ENCODE data around the gene CLASP2.

Gene CLASP2

GRCh38 chr3:33629219-33629618, 88.8 kb downstream of the CLASP2 start:
- Histone ChIP-seq H3K27ac (no peak overlapping the region), H3K36me3 (peaks cover 0 to 33% (median 13%) of the 10 kb centered on the region in 3 donors), H3K27me3 (no peaks in the 10 kb centered on the region), H3K4me1 (no peaks in the 10 kb centered on the region), H3K4me3 (no peak overlapping the region), H3K9me3 (no peaks in the 10 kb centered on the region)
- TF ChIP-seq CTCF (IDR thresholded peaks at IDR 0.05): no peak
- intact Hi-C loops (cut with DNase I; ENCODE audit: low total_unique reads): no loop called here
- DNase-seq: no peak

- no peak for DNase-seq
- H3K9me3 ChIP-seq: no peaks in the 10 kb centered on the region
- peaks cover 19 to 45% (median 21%) of the 10 kb centered on the region in 3 donors for H3K36me3 ChIP-seq
- no peaks in the 10 kb centered on the region for H3K27me3 ChIP-seq
- no peaks in the 10 kb centered on the region for H3K4me1 ChIP-seq
- no peak overlapping the region for H3K27ac ChIP-seq
- intact Hi-C loops (cut with DNase I; ENCODE audit: low total_unique reads): no loop called here
- H3K4me3 ChIP-seq: no peak overlapping the region
- no peak for TF ChIP-seq CTCF (IDR thresholded peaks at IDR 0.05)
These were observed 93.3 kb downstream of the CLASP2 start for GRCh38 chr3:33624756-33625155.

- intact Hi-C loops (cut with DNase I; ENCODE audit: low total_unique reads): no loop called here
- H3K27me3 ChIP-seq: no peaks in the 10 kb centered on the region
- H3K4me1 ChIP-seq: no peaks in the 10 kb centered on the region
- H3K36me3 ChIP-seq: peaks cover 13 to 25% (median 16%) of the 10 kb centered on the region in 3 donors
- no peak overlapping the region for H3K27ac ChIP-seq
- H3K9me3 ChIP-seq: no peaks in the 10 kb centered on the region
- DNase-seq: no peak
- no peak for TF ChIP-seq CTCF (IDR thresholded peaks at IDR 0.05)
- no peak overlapping the region for H3K4me3 ChIP-seq
These were observed 105.0 kb downstream of the CLASP2 start for GRCh38 chr3:33613041-33613440.

- DNase-seq: no peak
- TF ChIP-seq CTCF (IDR thresholded peaks at IDR 0.05): no peak
- no peaks in the 10 kb centered on the region for H3K27me3 ChIP-seq
- H3K36me3 ChIP-seq: peaks cover 11 to 25% (median 12%) of the 10 kb centered on the region in 3 donors
- H3K4me1 ChIP-seq: no peaks in the 10 kb centered on the region
- no peak overlapping the region for H3K27ac ChIP-seq
- H3K9me3 ChIP-seq: no peaks in the 10 kb centered on the region
- H3K4me3 ChIP-seq: no peak overlapping the region
- intact Hi-C loops (cut with DNase I; ENCODE audit: low total_unique reads): no loop called here
These were observed 105.4 kb downstream of the CLASP2 start for GRCh38 chr3:33612607-33613006.

- TF ChIP-seq CTCF (IDR thresholded peaks at IDR 0.05): no peak
- H3K27ac ChIP-seq: no peak overlapping the region
These were observed 115.2 kb downstream of the CLASP2 start for GRCh38 chr3:33602829-33603228.

GRCh38 chr3:33597257-33597689, 120.8 kb downstream of the CLASP2 start:
- no peak overlapping the region for H3K4me3 ChIP-seq
- H3K36me3 ChIP-seq: peaks cover 19 to 42% (median 30%) of the 10 kb centered on the region in 3 donors
- no peaks in the 10 kb centered on the region for H3K27me3 ChIP-seq
- H3K9me3 ChIP-seq: no peaks in the 10 kb centered on the region
- DNase-seq: no peak
- no peak for TF ChIP-seq CTCF (IDR thresholded peaks at IDR 0.05)
- H3K4me1 ChIP-seq: no peaks in the 10 kb centered on the region
- intact Hi-C loops (cut with DNase I; ENCODE audit: low total_unique reads): no loop called here
- H3K27ac ChIP-seq: no peak overlapping the region

More at GRCh38 chr3:33602829-33603228, 115.2 kb downstream of the CLASP2 start:
- intact Hi-C loops (cut with DNase I; ENCODE audit: low total_unique reads): no loop called here
- Histone ChIP-seq H3K36me3 (peaks cover 73 to 79% (median 79%) of the 10 kb centered on the region in 3 donors), H3K4me1 (no peaks in the 10 kb centered on the region), H3K4me3 (no peak overlapping the region), H3K27me3 (no peaks in the 10 kb centered on the region), H3K9me3 (no peaks in the 10 kb centered on the region)
- no peak for DNase-seq

All from tibial artery (tissue), 4 donors.